Measurements from ENCODE around the gene PSME3IP1. TPM values are rescaled to one million over a fixed set of nuclear protein-coding genes. Genes with fewer than 3 reads are reported as not detected.

PSME3IP1 gene
- polyA plus RNA-seq, 1 donor (not counting 4 experiments of a cell fraction or from before 2014, with no cell fraction given), result 75.7 TPM

DNA sequence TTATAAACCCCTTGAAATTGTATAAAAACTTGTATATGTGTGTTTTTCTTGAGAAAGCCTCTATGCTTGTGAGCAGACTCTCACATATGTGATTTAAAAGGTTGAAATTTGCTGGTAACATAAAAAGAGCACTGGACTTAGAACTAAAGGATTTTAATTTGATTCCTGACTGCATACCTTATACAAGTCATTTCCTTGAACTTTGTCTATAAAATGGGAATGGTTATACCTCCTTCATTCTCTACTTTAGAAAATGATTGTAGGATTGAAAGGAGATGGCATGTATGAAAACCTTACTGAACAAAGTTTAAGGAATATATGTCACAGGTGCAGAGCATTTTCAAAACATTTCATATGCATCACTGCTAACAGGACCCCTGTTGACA is 48.9 kb upstream of the PSME3IP1 start:
- Histone ChIP-seq H3K4me3 (ENCODE audit: control insufficient read depth in 2 of 3, extremely low read depth in 1 of 3, insufficient read depth in 2 of 3, low read depth in 1 of 3, low read length in 3 of 3) (no peak overlapping the region), H3K79me2 (ENCODE audit: control insufficient read depth, insufficient read depth, low read length) (no peaks in the 10 kb centered on the region), H3K4me1 (ENCODE audit: control insufficient read depth, extremely low read depth, insufficient read depth, low read length) (peaks cover 7% of the 10 kb centered on the region), H3K9me3 (ENCODE audit: control insufficient read depth, low read depth, low read length) (no peaks in the 10 kb centered on the region), H2AFZ (ENCODE audit: control insufficient read depth, low read length) (no peak overlapping the region), H3K9me1 (ENCODE audit: control insufficient read depth, extremely low read depth, insufficient read depth, low read length) (peaks cover 2% of the 10 kb centered on the region), H3K9ac (ENCODE audit: control insufficient read depth, extremely low read depth, insufficient read depth, low read length) (no peak overlapping the region), H3K4me2 (ENCODE audit: control insufficient read depth, extremely low read depth, insufficient read depth, low read depth, low read length) (no peak overlapping the region), H3K36me3 (ENCODE audit: control insufficient read depth in 2 of 2, extremely low read depth in 1 of 2, insufficient read depth in 2 of 2, low read length in 2 of 2) (peaks cover 22 to 61% of the 10 kb centered on the region in 2 experiments), H4K20me1 (ENCODE audit: control insufficient read depth, extremely low read depth, insufficient read depth, low read length) (no peaks in the 10 kb centered on the region), H3K27ac (ENCODE audit: control insufficient read depth, insufficient read depth, low read length) (no peak overlapping the region), H3K27me3 (ENCODE audit: control insufficient read depth, extremely low read depth, insufficient read depth, low read length) (no peaks in the 10 kb centered on the region)
- FAIRE-seq (no peak), DNase-seq (ENCODE audit: low read depth, low spot score) (no peak)
- dilution Hi-C loops (cut with MboI; ENCODE audit: extremely low pct_ligation_motif_present, low sequenced_read_pairs), result no loop called here
- no peak for TF ChIP-seq EZH2 (IDR thresholded peaks at IDR 0.05; ENCODE audit: low read length)
- TF ChIP-seq, protein P1, sequence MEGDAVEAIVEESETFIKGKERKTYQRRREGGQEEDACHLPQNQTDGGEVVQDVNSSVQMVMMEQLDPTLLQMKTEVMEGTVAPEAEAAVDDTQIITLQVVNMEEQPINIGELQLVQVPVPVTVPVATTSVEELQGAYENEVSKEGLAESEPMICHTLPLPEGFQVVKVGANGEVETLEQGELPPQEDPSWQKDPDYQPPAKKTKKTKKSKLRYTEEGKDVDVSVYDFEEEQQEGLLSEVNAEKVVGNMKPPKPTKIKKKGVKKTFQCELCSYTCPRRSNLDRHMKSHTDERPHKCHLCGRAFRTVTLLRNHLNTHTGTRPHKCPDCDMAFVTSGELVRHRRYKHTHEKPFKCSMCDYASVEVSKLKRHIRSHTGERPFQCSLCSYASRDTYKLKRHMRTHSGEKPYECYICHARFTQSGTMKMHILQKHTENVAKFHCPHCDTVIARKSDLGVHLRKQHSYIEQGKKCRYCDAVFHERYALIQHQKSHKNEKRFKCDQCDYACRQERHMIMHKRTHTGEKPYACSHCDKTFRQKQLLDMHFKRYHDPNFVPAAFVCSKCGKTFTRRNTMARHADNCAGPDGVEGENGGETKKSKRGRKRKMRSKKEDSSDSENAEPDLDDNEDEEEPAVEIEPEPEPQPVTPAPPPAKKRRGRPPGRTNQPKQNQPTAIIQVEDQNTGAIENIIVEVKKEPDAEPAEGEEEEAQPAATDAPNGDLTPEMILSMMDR (optimal IDR thresholded peaks at IDR 0.05 in 1 of 3, IDR thresholded peaks at IDR 0.05 in 1 of 3, conservative IDR thresholded peaks at IDR 0.05 in 1 of 3; ENCODE audit: extremely low read depth in 1 of 3, insufficient read depth in 2 of 3, low read length in 3 of 3), result no peak

DNA sequence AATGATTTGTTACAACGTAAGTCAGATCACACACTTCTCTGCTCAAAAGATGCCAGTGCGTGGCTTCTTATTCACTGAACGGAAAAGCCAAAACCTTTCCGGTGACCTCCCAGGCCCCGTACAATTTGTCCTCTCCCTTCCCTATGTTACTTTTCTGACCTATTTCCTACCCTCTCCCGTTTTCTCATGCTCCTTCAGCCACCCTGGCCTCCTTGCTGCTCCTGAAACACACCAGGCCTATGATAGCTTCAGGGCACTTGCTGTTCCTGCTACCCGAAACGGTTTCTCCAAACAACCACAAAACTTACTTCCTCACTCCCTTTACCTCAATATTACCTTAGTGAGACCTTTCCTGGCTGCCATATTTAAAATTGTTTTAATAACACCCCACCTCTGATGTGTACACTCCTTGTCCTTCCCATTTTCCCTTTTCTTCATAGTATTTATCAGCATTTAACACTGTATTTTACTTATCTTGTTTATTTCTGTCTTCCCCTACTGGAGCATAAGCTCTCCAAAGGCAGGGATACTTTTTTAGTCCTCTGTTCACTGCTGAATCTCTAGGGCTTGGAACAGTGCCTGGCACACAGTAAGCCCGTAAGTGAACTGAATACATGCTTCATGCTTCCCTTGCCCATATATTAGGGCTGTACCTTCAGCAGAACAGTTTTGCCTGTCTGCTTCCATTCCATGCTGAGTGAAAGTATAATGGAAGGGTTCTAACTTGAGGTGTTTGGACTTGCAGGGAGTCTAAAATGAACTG is 48.3 kb upstream of the PSME3IP1 start:
- Histone ChIP-seq H3K4me2 (ENCODE audit: control insufficient read depth, extremely low read depth, insufficient read depth, low read depth, low read length) (no peak overlapping the region), H3K79me2 (ENCODE audit: control insufficient read depth, insufficient read depth, low read length) (no peaks in the 10 kb centered on the region), H3K9ac (ENCODE audit: control insufficient read depth, extremely low read depth, insufficient read depth, low read length) (no peak overlapping the region), H3K27ac (ENCODE audit: control insufficient read depth, insufficient read depth, low read length) (no peak overlapping the region), H4K20me1 (ENCODE audit: control insufficient read depth, extremely low read depth, insufficient read depth, low read length) (no peaks in the 10 kb centered on the region), H3K4me3 (ENCODE audit: control insufficient read depth in 2 of 3, extremely low read depth in 1 of 3, insufficient read depth in 2 of 3, low read depth in 1 of 3, low read length in 3 of 3) (no peak overlapping the region), H3K9me1 (ENCODE audit: control insufficient read depth, extremely low read depth, insufficient read depth, low read length) (peaks cover 2% of the 10 kb centered on the region), H3K4me1 (ENCODE audit: control insufficient read depth, extremely low read depth, insufficient read depth, low read length) (peaks cover 7% of the 10 kb centered on the region), H3K9me3 (ENCODE audit: control insufficient read depth, low read depth, low read length) (no peaks in the 10 kb centered on the region), H3K36me3 (ENCODE audit: control insufficient read depth in 2 of 2, extremely low read depth in 1 of 2, insufficient read depth in 2 of 2, low read length in 2 of 2) (peaks cover 20 to 58% of the 10 kb centered on the region in 2 experiments), H2AFZ (ENCODE audit: control insufficient read depth, low read length) (no peak overlapping the region), H3K27me3 (ENCODE audit: control insufficient read depth, extremely low read depth, insufficient read depth, low read length) (no peaks in the 10 kb centered on the region)
- dilution Hi-C loops (cut with MboI; ENCODE audit: extremely low pct_ligation_motif_present, low sequenced_read_pairs), result no loop called here
- no peak for FAIRE-seq
- DNase-seq (ENCODE audit: low read depth, low spot score), result no peak
- TF ChIP-seq, protein P1 (optimal IDR thresholded peaks at IDR 0.05 in 1 of 3, IDR thresholded peaks at IDR 0.05 in 1 of 3, conservative IDR thresholded peaks at IDR 0.05 in 1 of 3; ENCODE audit: extremely low read depth in 1 of 3, insufficient read depth in 2 of 3, low read length in 3 of 3), result no peak
- TF ChIP-seq EZH2 (IDR thresholded peaks at IDR 0.05; ENCODE audit: low read length), result no peak
